OCI-LY1 (cell line): ENCODE measurements around the gene LEKR1.

Experiments
- EZH2 ChIP-seq: fragments of 200-600 bp; sonication (generic), shearing (Covaris generic); IDR thresholded peaks from 2 replicates; pipeline ENCODE4 v1.8.0; 2017; ENCODE audit warnings: borderline replicate concordance, mixed run types, mild to moderate bottlenecking, antibody characterized with exemption, low read length, moderate library complexity, mixed read lengths
- TF ChIP-seq, protein P1 (sequence below): fragments of 200-600 bp; sonication (generic), shearing (Covaris generic); IDR thresholded peaks from 2 replicates; pipeline ENCODE4 v1.5.1; 2017; ENCODE audit warnings: mild to moderate bottlenecking, antibody characterized with exemption, low read length, moderate library complexity, mixed read lengths

GRCh38 chr3:157086775-157087174 is 260.6 kb downstream of the LEKR1 start:
- TF ChIP-seq, protein P1, sequence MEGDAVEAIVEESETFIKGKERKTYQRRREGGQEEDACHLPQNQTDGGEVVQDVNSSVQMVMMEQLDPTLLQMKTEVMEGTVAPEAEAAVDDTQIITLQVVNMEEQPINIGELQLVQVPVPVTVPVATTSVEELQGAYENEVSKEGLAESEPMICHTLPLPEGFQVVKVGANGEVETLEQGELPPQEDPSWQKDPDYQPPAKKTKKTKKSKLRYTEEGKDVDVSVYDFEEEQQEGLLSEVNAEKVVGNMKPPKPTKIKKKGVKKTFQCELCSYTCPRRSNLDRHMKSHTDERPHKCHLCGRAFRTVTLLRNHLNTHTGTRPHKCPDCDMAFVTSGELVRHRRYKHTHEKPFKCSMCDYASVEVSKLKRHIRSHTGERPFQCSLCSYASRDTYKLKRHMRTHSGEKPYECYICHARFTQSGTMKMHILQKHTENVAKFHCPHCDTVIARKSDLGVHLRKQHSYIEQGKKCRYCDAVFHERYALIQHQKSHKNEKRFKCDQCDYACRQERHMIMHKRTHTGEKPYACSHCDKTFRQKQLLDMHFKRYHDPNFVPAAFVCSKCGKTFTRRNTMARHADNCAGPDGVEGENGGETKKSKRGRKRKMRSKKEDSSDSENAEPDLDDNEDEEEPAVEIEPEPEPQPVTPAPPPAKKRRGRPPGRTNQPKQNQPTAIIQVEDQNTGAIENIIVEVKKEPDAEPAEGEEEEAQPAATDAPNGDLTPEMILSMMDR: no peak
- no peak for TF ChIP-seq EZH2
